KBM-7 (cell line): ENCODE results near the gene CORT.
"Not testable (repeated sequence)": the region's sequence is repeated elsewhere in the genome, so short reads cannot be mapped to it uniquely, and the experiment has no call there.

Source experiments
- DNase-seq: peaks from one replicate; pipeline ENCODE4 v3.0.0-alpha.2; 2015
- in situ Hi-C: fragments of 300-500 bp; cut with MboI; formaldehyde crosslinking; loops from 2 replicates; pipeline ENCODE4 v1.14.3; 2020; ENCODE audit warnings: low sequenced_read_pairs, low pct_unique_long_range_greater_than_20kb, mixed read lengths

Gene CORT

DNA sequence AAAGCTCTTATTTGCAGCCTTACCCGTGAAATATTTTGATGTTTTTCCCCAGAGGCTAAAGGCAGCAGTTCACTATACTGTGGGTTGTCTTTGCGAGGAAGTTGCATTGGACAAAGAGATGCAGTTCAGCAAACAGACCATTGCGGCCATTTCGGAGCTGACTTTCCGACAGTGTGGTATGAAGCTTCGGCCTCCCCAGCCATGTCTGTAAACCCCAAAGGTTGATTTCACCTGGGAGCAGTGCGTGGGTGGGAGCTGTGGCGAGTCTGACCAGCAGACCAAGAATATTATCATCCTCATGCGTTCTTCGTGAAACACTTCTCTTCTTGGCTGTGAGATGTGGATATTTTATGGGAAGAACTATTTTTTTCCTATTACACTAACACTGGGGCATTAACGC is 16.0 kb upstream of the CORT start:
- in situ Hi-C loops: no loop called here
- no peak for DNase-seq

- DNase-seq: no peak
- in situ Hi-C loops: no loop called here
Measured at GRCh38 chr1:10434590-10434989, 15.2 kb upstream of the CORT start.

GRCh38 chr1:10437052-10437451 is 12.8 kb upstream of the CORT start:
- no peak for DNase-seq
- in situ Hi-C loops: no loop called here

GRCh38 chr1:10438677-10439163 is 11.1 kb upstream of the CORT start:
- DNase-seq: no peak
- in situ Hi-C loops: no loop called here

GRCh38 chr1:10440305-10440704 is 9.5 kb upstream of the CORT start:
- in situ Hi-C loops: no loop called here
- no peak for DNase-seq

- DNase-seq: no peak
- in situ Hi-C loops: no loop called here
Measured at GRCh38 chr1:10440794-10441193, 9.0 kb upstream of the CORT start.

- DNase-seq: no peak
- in situ Hi-C loops: no loop called here
Measured at GRCh38 chr1:10444248-10444647, 5.6 kb upstream of the CORT start.

DNA sequence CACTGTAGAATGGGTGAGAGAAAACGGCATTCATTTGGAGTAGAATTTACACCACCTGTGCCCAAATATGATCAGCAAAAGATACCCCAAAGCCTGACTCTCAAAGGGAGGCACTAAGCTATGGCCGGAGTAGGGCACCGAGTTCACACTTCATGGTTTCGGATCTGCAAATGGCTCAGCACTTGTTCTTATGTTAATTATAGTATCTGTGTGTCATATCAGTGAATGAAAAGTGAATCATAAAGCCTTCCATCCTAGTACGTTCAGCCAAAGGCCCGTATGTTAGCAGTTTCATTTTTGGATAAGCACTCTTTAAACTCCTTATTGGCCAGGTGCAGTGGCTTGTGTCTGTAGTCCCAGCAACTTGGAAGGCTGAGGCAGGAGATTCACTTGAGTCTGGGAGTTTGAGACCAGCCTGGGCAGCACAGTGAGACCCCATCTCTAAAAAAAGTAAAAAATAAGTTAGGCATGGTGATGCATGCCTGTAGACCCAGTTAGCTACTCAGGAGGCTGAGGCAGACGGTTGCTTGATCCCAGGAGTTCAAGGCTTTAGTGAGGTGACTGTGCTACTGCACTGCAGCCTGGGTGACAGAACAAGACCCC is 4.9 kb upstream of the CORT start:
- in situ Hi-C loops: no loop called here
- DNase-seq: no peak

DNA sequence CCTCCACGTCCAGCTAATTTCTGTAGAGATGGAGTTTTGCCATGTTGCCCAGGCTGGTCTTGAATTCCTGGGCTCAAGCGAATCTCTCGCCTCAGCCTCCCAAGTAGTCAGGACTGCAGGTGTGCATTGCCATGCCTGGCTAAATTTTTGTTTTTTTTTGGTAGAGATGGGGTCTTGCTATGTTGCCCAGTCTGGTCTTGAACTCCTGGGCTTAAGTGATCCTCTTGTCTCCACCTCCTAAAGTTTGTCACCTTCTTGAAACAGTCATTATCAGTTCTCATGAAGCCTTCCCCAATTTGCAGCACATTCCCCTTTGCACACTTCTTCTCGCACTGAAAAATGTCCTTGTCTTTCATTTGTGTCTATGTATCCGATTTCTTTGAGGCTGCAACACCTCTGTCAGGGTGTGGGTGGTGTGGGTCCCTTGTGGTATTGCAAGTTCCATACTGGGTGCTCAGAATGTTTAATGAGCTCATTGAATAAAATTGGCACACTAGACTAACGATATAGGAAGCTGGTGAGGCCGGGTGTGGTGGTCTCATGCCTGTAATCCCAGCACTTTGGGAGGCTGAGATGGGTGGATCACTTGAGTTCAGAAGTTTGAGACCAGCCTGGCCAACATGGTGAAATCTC is 2.9 kb upstream of the CORT start:
- no peak for DNase-seq
- in situ Hi-C loops: no loop called here

DNA sequence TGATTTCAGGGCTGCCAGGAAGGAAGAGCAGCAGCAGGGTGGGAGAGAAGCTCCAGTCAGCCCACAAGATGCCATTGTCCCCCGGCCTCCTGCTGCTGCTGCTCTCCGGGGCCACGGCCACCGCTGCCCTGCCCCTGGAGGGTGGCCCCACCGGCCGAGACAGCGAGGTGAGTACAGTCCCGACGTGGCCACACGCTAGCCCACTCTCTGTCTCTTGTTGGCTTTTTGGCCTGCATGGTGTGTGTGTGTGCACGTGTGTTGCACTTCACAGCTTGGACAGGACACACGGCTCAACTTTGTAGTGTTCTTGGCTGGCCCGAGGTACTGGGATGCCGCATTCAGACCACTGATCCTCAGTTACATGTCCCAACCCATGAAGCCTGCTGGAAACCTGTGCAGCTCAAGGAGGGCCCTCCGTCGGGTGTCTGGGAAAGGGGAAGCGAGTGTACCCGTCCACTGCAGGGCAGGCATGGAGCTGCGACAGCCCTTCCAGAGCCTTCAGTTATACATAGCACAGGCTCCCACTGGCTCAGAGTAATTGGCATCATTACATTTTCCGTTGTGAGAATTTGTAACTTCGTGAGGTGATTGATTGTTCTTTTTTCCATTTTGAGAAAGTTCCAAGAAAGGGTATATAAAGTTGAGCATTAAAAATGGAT is 454 bp downstream of the CORT start:
- in situ Hi-C loops: no loop called here
- no peak for DNase-seq

DNA sequence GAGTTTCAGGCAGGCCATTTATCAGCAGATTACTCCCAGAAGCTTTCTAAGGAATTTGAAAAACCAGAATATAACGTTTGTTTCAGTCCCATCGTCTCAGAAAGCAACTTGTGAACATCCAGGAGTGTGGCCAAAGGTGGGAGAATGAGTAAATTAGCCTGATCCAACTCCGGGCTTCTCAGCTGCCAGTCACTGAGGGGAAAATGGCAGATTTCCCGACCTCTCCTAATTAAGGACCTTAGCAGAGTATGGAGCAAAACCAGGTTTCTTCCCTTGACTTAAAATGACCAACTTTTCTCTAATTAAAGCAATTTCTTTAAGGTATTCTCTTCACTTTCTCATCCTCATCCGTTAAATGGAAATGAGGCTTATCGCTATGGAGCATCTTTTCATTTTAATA is 1.0 kb downstream of the CORT start:
- in situ Hi-C loops: no loop called here
- DNase-seq: no peak

GRCh38 chr1:10451287-10451686 is 1.5 kb downstream of the CORT start:
- DNase-seq: no peak

DNA sequence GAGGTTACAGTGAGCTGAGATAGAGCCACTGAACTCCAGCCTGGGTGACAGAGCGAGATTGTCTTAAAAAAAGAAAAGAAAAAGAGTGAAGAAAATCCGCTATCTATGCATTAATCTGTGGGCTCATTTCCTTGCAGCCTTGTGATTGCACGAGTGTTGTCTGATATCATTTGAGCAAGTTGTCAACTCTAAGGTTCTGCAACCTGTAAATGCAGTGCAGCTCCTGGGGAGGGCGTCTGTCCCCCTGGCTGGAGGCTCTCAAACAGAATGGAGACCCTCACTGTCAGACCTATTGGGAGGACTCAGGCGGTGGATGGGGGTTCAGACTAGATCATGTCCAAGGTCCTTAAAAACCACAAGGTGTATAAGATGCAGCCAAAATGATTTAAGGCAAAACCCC is 6.2 kb downstream of the CORT start:
- in situ Hi-C loops: no loop called here
- DNase-seq: no peak

More at GRCh38 chr1:10451287-10451686, 1.5 kb downstream of the CORT start:
- in situ Hi-C loops: no loop called here

GRCh38 chr1:10456661-10457060 is 6.8 kb downstream of the CORT start:
- in situ Hi-C loops: no loop called here

DNA sequence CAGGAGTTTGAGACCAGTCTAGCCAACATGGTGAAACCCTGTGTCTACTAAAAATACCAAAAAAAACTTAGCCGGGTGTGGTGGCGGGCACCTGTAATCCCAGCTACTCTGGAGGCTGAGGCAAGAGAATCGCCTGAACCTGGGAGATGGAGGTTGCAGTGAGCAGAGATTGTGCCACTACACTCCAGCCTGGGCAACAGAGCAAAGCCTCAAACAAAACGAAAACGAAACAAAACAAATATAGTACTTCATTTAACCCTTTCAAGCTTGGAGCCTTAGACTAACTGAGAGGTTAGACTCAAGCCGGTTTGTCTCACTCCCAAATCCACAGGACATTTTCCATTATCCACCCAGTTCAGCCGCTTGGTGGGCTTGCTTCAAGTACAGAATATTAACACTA is 7.6 kb downstream of the CORT start:
- in situ Hi-C loops, DNase-seq: not testable (repeated sequence)

More at GRCh38 chr1:10456661-10457060, 6.8 kb downstream of the CORT start:
- no peak for DNase-seq

DNA sequence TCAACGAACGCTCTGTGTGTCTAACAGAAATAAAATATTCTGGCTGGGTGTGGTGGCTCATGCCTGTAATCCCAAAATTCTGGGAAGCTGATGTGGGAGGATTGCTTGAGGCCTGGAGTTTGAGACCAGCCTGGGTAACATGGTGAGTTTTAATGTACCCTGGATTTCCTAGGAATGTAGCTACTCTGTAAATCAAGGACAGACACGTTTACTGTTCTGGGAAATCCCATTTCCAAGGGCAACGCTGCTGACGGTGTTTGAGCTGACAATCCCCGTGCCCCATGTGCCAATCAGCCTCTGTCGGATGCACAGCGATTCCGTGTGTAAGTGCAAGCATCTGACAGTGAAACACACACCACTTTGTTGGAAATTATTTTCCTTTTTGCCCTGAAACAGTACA is 8.0 kb downstream of the CORT start:
- DNase-seq: no peak
- in situ Hi-C loops: no loop called here

GRCh38 chr1:10459184-10459583 is 9.4 kb downstream of the CORT start:
- DNase-seq: no peak
- in situ Hi-C loops: no loop called here

DNA sequence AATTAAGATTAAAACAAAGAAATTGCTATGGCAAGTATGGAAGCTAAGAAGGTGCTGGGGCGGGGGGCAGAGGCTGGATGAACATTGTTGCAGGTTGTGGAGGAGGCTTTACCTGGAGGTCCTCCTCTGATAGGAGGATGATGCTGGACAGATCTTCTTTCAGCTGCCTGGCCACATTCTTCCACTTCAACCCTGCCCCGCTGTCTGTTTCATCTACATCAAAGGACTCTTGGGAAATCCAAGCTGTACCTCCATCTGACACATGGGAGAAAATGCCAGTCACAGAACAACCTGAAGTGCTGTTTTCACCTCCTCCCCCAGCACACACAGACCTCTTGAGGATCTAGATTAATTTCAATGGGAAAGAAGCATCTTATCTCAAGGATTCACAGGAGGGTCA is 17.2 kb downstream of the CORT start:
- DNase-seq: no peak
- in situ Hi-C loops: no loop called here

GRCh38 chr1:10470043-10470442 is 20.2 kb downstream of the CORT start:
- no peak for DNase-seq
- in situ Hi-C loops: no loop called here

GRCh38 chr1:10471411-10472219 is 21.8 kb downstream of the CORT start:
- in situ Hi-C loops: no loop called here
- DNase-seq: no peak
